HepG2 (cell line): ENCODE results near the gene BCAS3. TPM values are rescaled to one million over a fixed set of nuclear protein-coding genes. Genes with fewer than 3 reads are reported as not detected.

Source experiments
- ATAC-seq: fragments of 200-7000 bp; cut with Tn5 transposase; 3 replicates; pipeline ENCODE4 v1.9.1; 2020; ENCODE audit warnings: mild to moderate bottlenecking, moderate library complexity
- BruUV-seq: library from RNA; stranded (reverse); fragments of 400-500 nt; replicated peaks from 2 replicates; lab custom pipeline; 2021; lab: Mats Ljungman, UMichigan
- CTCF ChIA-PET: fragments of 300-600 bp; formaldehyde crosslinking; extraction: SDS; loops from one replicate; lab custom pipeline; 2021; ENCODE audit warnings: low total read pairs, inconsistent platforms, low intra/inter-chr PET ratio; lab: Yijun Ruan, JAX
- POLR2A ChIA-PET: fragments of 350-600 bp; sonication (Branson Sonifier 250); formaldehyde crosslinking; loops from one replicate; lab custom pipeline; 2020; ENCODE audit warnings: antibody characterized with exemption, inconsistent platforms; lab: Yijun Ruan, JAX
- DNase-seq: peaks from one replicate; pipeline ENCODE4 v3.0.0-alpha.2; 2015; ENCODE audit warnings: low spot score
- FAIRE-seq: peaks from 3 replicates; lab custom pipeline; 2011; peaks lifted over from hg19 to GRCh38; lab: Jason Lieb, UNC
- H2AFZ ChIP-seq: one replicate; pipeline ENCODE4 v1.6.1; 2011; ENCODE audit warnings: low read length, inconsistent platforms
- H3K27ac ChIP-seq: fragments of 300-600 bp; 3 replicates; pipeline ENCODE4 v1.8.0; 2011; ENCODE audit warnings: mixed run types, mild to moderate bottlenecking, mixed read lengths, low read length, inconsistent platforms; ENCODE audit not compliant: insufficient read depth; ENCODE audit errors: extremely low read length
- H3K27me3 ChIP-seq, 2 experiments: fragments of 200-600 bp in 1 of 2; 2 replicates in 1 of 2; 3 replicates in 1 of 2; pipeline versions ENCODE4 v1.6.0 to v1.8.0; 2011; ENCODE audit warnings: low read length in 2 of 2, mild to moderate bottlenecking in 2 of 2, moderate library complexity in 2 of 2, inconsistent platforms in 1 of 2; ENCODE audit not compliant: insufficient read depth in 2 of 2, control insufficient read depth in 1 of 2
- H3K36me3 ChIP-seq, 2 experiments: fragments of 200-600 bp in 1 of 2; replicated peaks in 1 of 2; 2 replicates in 1 of 2; 3 replicates in 1 of 2; pipeline versions ENCODE4 v1.5.1 to v1.8.0; 2011; ENCODE audit warnings: low read length in 2 of 2, inconsistent platforms in 1 of 2; ENCODE audit not compliant: insufficient read depth in 2 of 2, control insufficient read depth in 1 of 2
- H3K4me1 ChIP-seq: 2 replicates; pipeline ENCODE4 v1.5.1; 2012; ENCODE audit warnings: low read length, inconsistent platforms; ENCODE audit not compliant: insufficient read depth
- H3K4me2 ChIP-seq: 2 replicates; pipeline ENCODE4 v1.6.0; 2011; ENCODE audit warnings: low read depth, low read length, inconsistent platforms
- H3K4me3 ChIP-seq, 3 experiments: fragments of 200-600 bp in 1 of 3; sonication (generic), shearing (Covaris generic) in 1 of 3; replicated peaks in 1 of 3; 2 replicates each; pipeline ENCODE4 v1.5.1; 2011 to 2016; ENCODE audit warnings: low read length in 3 of 3, inconsistent platforms in 2 of 3, low read depth in 2 of 3, mild to moderate bottlenecking in 2 of 3, control low read depth in 1 of 3, mixed read lengths in 1 of 3; ENCODE audit not compliant: insufficient read depth in 1 of 3
- H3K79me2 ChIP-seq: one replicate; pipeline ENCODE4 v1.6.1; 2011; ENCODE audit warnings: low read length, inconsistent platforms; ENCODE audit not compliant: insufficient read depth
- H3K9ac ChIP-seq: 2 replicates; pipeline ENCODE4 v1.6.0; 2011; ENCODE audit warnings: mild to moderate bottlenecking, low read depth, low read length, inconsistent platforms; ENCODE audit not compliant: insufficient read depth
- H3K9me3 ChIP-seq: 2 replicates; pipeline ENCODE4 v1.5.1; 2012; ENCODE audit warnings: mild to moderate bottlenecking, low read length
- H4K20me1 ChIP-seq: 2 replicates; pipeline ENCODE4 v1.6.0; 2011; ENCODE audit warnings: inconsistent platforms, mild to moderate bottlenecking, low read length, moderate library complexity; ENCODE audit not compliant: insufficient read depth
- ARNT ChIP-seq: fragments of 450-650 bp; IDR thresholded peaks from 2 replicates; pipeline ENCODE4 v1.6.1; 2017
- DMAP1 ChIP-seq: IDR thresholded peaks from 2 replicates; pipeline ENCODE4 v1.6.1; 2016
- ETV5 ChIP-seq: IDR thresholded peaks from 2 replicates; pipeline ENCODE4 v1.6.1; 2018; ENCODE audit warnings: missing biosample characterization, missing genetic modification reagents, inconsistent platforms, borderline replicate concordance
- FIP1L1 ChIP-seq: fragments of 200-400 bp; formaldehyde crosslinking; IDR thresholded peaks from 2 replicates; pipeline ENCODE4 v1.6.1; 2018; ENCODE audit warnings: low read depth, mild to moderate bottlenecking, low read length, moderate library complexity, borderline replicate concordance; ENCODE audit not compliant: insufficient read depth
- FOXA1 ChIP-seq, 2 experiments: fragments of 450-650 bp in 1 of 2; sonication (generic) in 1 of 2; formaldehyde crosslinking in 1 of 2; IDR thresholded peaks; 2 replicates each; pipeline versions ENCODE4 v1.4.0 to v1.6.1; 2016 to 2020; ENCODE audit warnings: missing genetic modification reagents in 1 of 2
- FOXM1 ChIP-seq: sonication (generic); formaldehyde crosslinking; IDR thresholded peaks from 2 replicates; pipeline ENCODE4 v1.5.0; 2020; ENCODE audit warnings: missing genetic modification reagents
- HDAC2 ChIP-seq: sonication (generic); formaldehyde crosslinking; IDR thresholded peaks from 2 replicates; pipeline ENCODE4 v1.4.0; 2020; ENCODE audit warnings: missing genetic modification reagents
- MYPOP ChIP-seq: sonication (generic); formaldehyde crosslinking; IDR thresholded peaks from 2 replicates; pipeline ENCODE4 v1.8.1; 2023; ENCODE audit warnings: mild to moderate bottlenecking, moderate library complexity, missing genetic modification reagents
- NFE2 ChIP-seq: sonication (generic); formaldehyde crosslinking; IDR thresholded peaks from 2 replicates; pipeline ENCODE4 v1.4.0; 2020; ENCODE audit warnings: missing genetic modification reagents
- NFYB ChIP-seq: sonication (generic); formaldehyde crosslinking; IDR thresholded peaks from 2 replicates; pipeline ENCODE4 v1.4.0; 2020; ENCODE audit warnings: missing genetic modification reagents
- NR2F6 ChIP-seq, 2 experiments: IDR thresholded peaks; 2 replicates each; pipeline ENCODE4 v1.6.1; 2016; ENCODE audit warnings: antibody characterized with exemption in 1 of 2, mild to moderate bottlenecking in 1 of 2
- NR3C1 ChIP-seq: sonication (generic); formaldehyde crosslinking; IDR thresholded peaks from 2 replicates; pipeline ENCODE4 v1.4.0; 2020; ENCODE audit warnings: missing genetic modification reagents
- RAD51 ChIP-seq: fragments of 450-650 bp; IDR thresholded peaks from 2 replicates; pipeline ENCODE4 v1.6.1; 2016; ENCODE audit warnings: borderline replicate concordance
- RARA ChIP-seq: IDR thresholded peaks from 2 replicates; pipeline ENCODE4 v1.6.1; 2016; ENCODE audit warnings: missing genetic modification reagents, missing compliant biosample characterization
- SCMH1 ChIP-seq: sonication (generic); formaldehyde crosslinking; IDR thresholded peaks from 2 replicates; pipeline ENCODE4 v1.9.0; 2021; ENCODE audit warnings: missing genetic modification reagents, mild to moderate bottlenecking, borderline replicate concordance
- SMYD3 ChIP-seq: sonication (generic); formaldehyde crosslinking; IDR thresholded peaks from 2 replicates; pipeline ENCODE4 v1.8.1; 2023; ENCODE audit warnings: mild to moderate bottlenecking, missing genetic modification reagents
- ZMYM2 ChIP-seq: sonication (generic); formaldehyde crosslinking; IDR thresholded peaks from 2 replicates; pipeline ENCODE4 v1.8.0; 2022; ENCODE audit warnings: mild to moderate bottlenecking, missing genetic modification reagents
- ZNF552 ChIP-seq: sonication (generic); formaldehyde crosslinking; IDR thresholded peaks from 2 replicates; pipeline ENCODE4 v1.9.0; 2022; ENCODE audit warnings: missing genetic modification reagents, mild to moderate bottlenecking, borderline replicate concordance
- WGBS: methylation state at CpG from one replicate; pipeline ENCODE4 v1.1.6; 2017; ENCODE audit warnings: low lambda C conversion rate; 5-methylcytosine and 5-hydroxymethylcytosine counted together
- in situ Hi-C: cut with HindIII; loops from 2 replicates; pipeline ENCODE4 v1.10.0; 2017; ENCODE audit warnings: low pct_unique_long_range_greater_than_20kb; ENCODE audit not compliant: extremely low pct_ligation_motif_present
- intact Hi-C: fragments of 100-400 bp; cut with micrococcal nuclease; formaldehyde crosslinking; loops from one replicate; pipeline ENCODE4 v1.10.0; 2022; ENCODE audit not compliant: unreplicated experiment
- polyA plus RNA-seq, 8 experiments: library from polyadenylated mRNA; depleted of rRNA in 3 of 8; stranded (reverse) in 7 of 8; unstranded in 1 of 8; fragments of >200 nt; fragmentation: Illumina TruSeq in 4 of 8; extraction: Trizol in 4 of 8; gene quantifications; 2 replicates each; pipeline versions ENCODE4 v1.2.1 to v1.2.3, GENCODE V29; 2011 to 2016; ENCODE audit warnings: low read depth in 4 of 8, missing spikeins in 1 of 8, mixed read lengths in 1 of 8; ENCODE audit not compliant: insufficient read depth in 1 of 8
- total RNA-seq, 5 experiments: library from RNA; depleted of rRNA; stranded (reverse); fragments of >200 nt; fragmentation: Illumina TruSeq; extraction: Trizol; gene quantifications; 2 replicates each; pipeline ENCODE4 v1.2.3, GENCODE V29; 2016; ENCODE audit warnings: low read depth in 1 of 5
- TF ChIP-seq, protein P1 (sequence below): sonication (generic); formaldehyde crosslinking; IDR thresholded peaks from 2 replicates; pipeline ENCODE4 v1.4.0; 2020; ENCODE audit warnings: mild to moderate bottlenecking, missing genetic modification reagents, borderline replicate concordance

BCAS3 gene
- total and polyA plus RNA-seq, 2 of the 13 experiments (the other 11 are each of a cell fraction or from before 2014, with no cell fraction given): 10.7 to 11.2 TPM

GRCh38 chr17:61323003-61323908, 645.6 kb downstream of the BCAS3 start (continued):
- no peak for TF ChIP-seq MYPOP (CRISPR knock-in tag)

DNA sequence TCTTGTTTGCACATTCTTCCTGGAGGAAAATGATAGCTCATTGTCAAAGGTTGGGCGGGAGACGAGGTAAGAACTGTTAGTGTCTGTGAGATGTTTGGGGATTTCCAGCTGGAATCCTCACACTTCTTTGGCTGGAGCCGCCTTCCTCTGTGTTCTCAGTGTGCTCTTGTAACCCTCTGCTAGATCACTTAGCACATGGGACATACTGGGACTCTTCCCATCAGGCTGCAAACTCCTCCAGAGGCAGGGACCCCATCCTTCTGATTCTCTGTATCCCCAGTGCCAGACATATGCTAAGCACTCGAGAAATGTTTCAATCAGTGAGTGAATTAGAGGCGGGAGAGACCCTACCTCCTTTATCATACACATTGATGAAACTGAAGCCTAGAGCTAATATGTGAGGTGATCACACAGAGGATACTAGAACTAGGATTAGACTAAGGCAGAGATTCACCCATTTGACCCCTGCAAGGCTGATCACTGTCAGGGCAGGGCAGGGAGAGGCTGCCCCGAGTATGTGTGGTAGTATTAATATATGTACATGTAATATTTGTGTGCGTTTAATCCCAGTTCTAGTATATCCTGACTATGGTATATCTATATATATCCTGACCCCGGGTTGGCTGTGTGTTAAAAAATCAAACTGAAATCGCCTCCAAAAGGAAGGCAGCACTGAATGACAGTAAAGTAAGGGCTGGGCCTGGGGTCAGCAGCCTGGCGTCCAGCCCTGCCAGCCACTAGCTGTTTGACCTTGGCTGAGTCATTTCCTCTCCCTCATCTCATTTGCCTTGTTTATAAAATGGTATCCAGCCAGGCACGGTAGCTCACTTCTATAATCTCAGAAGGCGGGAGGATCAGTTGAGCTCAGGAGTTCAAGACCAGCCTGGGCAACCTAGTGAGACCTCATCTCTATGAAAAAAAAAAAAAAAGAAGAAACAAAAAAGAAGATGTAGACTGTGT, 646.5 kb downstream of the BCAS3 start:
- ATAC-seq (peak; percentile 63), DNase-seq (peak; percentile 49), FAIRE-seq (no peak)
- Histone ChIP-seq H3K79me2 (no peaks in the 10 kb centered on the region), H3K4me1 (peaks cover 61% of the 10 kb centered on the region), H3K4me2 (no peak overlapping the region), H3K27me3 (no peaks in the 10 kb centered on the region), H3K4me3 (no peak overlapping the region), H3K9ac (no peak overlapping the region), H3K36me3 (no peaks in the 10 kb centered on the region), H3K9me3 (no peaks in the 10 kb centered on the region), H4K20me1 (no peaks in the 10 kb centered on the region), H2AFZ (no peak overlapping the region), H3K27ac (no peak overlapping the region)
- POLR2A ChIA-PET: interaction anchor here (0.7 to 1.5 kb wide), 2 partner anchors 12 to 21 kb away, joined by 4 read pairs; no protein-coding TSS in a partner anchor
- WGBS: 74% methylated on average over 12 of the region's 12 CpGs
- CTCF ChIA-PET: no interaction called here
- in situ Hi-C loops: no loop called here
- intact Hi-C loops: no loop called here
- no TSS peak for BruUV-seq
- TF ChIP-seq RAD51 (no peak), NFYB (CRISPR knock-in tag) (no peak), FOXM1 (no peak), ZNF552 (CRISPR knock-in tag) (no peak), NR2F6 (IDR thresholded peaks at IDR 0.05) (0 out of 2 replicates have a peak, but pooled peaks have one; percentile 10), NR2F6 (CRISPR knock-in tag; IDR thresholded peaks at IDR 0.05) (0 out of 2 replicates have a peak, but pooled peaks have one; percentile 11), ZMYM2 (CRISPR knock-in tag) (no peak), ETV5 (CRISPR knock-in tag) (peak; percentile 62; the same call in 1 of the 2 replicates), RARA (0 out of 2 replicates have a peak, but pooled peaks have one; percentile 7), NR3C1 (CRISPR knock-in tag) (no peak), SMYD3 (CRISPR knock-in tag) (no peak), SCMH1 (no peak), DMAP1 (no peak), ARNT (no peak), NFE2 (CRISPR knock-in tag) (no peak), FOXA1 (IDR thresholded peaks at IDR 0.05) (no peak), FOXA1 (CRISPR knock-in tag; IDR thresholded peaks at IDR 0.05) (peak; percentile 38; the same call in 1 of the 2 replicates), HDAC2 (CRISPR knock-in tag) (peak; percentile 18; the same call in 1 of the 2 replicates), FIP1L1 (no peak)
- TF ChIP-seq, protein P1, sequence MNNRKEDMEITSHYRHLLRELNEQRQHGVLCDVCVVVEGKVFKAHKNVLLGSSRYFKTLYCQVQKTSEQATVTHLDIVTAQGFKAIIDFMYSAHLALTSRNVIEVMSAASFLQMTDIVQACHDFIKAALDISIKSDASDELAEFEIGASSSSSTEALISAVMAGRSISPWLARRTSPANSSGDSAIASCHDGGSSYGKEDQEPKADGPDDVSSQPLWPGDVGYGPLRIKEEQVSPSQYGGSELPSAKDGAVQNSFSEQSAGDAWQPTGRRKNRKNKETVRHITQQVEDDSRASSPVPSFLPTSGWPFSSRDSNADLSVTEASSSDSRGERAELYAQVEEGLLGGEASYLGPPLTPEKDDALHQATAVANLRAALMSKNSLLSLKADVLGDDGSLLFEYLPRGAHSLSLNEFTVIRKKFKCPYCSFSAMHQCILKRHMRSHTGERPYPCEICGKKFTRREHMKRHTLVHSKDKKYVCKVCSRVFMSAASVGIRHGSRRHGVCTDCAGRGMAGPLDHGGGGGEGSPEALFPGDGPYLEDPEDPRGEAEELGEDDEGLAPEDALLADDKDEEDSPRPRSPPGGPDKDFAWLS (CRISPR knock-in tag): no peak
